ENCODE results near the gene ASPHD1.

Gene ASPHD1

DNA sequence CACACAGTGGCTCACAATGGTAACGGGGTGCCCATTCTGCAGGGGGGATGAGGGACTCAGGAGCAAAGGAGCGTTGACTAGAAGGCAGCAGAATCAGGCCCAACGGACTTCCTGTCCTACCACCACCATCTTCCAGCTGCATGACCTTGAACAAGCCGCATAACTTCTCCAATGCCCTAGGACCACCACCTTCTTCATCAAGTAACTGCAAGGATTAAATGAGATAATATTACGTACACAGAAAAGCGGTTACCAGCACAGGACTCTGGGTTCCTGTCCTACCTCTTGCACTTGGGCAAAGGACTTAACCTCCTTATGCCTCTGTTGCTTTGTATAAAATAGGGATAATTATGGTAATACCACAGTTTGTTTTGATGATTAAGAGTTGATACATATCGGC lies 4.7 kb downstream of the ASPHD1 start:
- Histone ChIP-seq H3K27ac (ENCODE audit: low read length) (no peak overlapping the region), H3K4me3 (ENCODE audit: low read depth in 1 of 2, low read length in 2 of 2) (no peak overlapping the region), H3K79me2 (ENCODE audit: insufficient read depth, low read length) (no peaks in the 10 kb centered on the region), H3K36me3 (ENCODE audit: insufficient read depth, low read length) (no peaks in the 10 kb centered on the region; the same call in 1 of the 2 replicates), H3K9ac (ENCODE audit: low read depth, low read length) (no peak overlapping the region), H3K4me1 (ENCODE audit: insufficient read depth, low read length) (peaks cover 13% of the 10 kb centered on the region), H2AFZ (ENCODE audit: low read depth, low read length) (no peak overlapping the region), H4K20me1 (ENCODE audit: insufficient read depth, low read length) (no peaks in the 10 kb centered on the region; the same call in none of the 2 replicates), H3K4me2 (ENCODE audit: insufficient read depth, low read length) (no peak overlapping the region), H3K9me3 (ENCODE audit: insufficient read depth, low read length, severe bottlenecking) (no peaks in the 10 kb centered on the region), H3K27me3 (ENCODE audit: insufficient read depth, low read length, poor library complexity) (no peaks in the 10 kb centered on the region)
- ATAC-seq (ENCODE audit: insufficient read depth, low read depth) (no peak), DNase-seq (no peak)
- TF ChIP-seq EZH2 (IDR thresholded peaks at IDR 0.05; ENCODE audit: borderline replicate concordance, low read depth, low read length, severe bottlenecking), result no peak
- TF ChIP-seq CTCF (IDR thresholded peaks at IDR 0.05; ENCODE audit: borderline replicate concordance, extremely low read depth, low read length, poor library complexity, severe bottlenecking), result no peak

GRCh38 chr16:29905668-29906067 lies 5.4 kb downstream of the ASPHD1 start:
- no peak for ATAC-seq (ENCODE audit: insufficient read depth, low read depth)
- H3K36me3 ChIP-seq (ENCODE audit: insufficient read depth, low read length), result peaks cover under 1% of the 10 kb centered on the region

DNA sequence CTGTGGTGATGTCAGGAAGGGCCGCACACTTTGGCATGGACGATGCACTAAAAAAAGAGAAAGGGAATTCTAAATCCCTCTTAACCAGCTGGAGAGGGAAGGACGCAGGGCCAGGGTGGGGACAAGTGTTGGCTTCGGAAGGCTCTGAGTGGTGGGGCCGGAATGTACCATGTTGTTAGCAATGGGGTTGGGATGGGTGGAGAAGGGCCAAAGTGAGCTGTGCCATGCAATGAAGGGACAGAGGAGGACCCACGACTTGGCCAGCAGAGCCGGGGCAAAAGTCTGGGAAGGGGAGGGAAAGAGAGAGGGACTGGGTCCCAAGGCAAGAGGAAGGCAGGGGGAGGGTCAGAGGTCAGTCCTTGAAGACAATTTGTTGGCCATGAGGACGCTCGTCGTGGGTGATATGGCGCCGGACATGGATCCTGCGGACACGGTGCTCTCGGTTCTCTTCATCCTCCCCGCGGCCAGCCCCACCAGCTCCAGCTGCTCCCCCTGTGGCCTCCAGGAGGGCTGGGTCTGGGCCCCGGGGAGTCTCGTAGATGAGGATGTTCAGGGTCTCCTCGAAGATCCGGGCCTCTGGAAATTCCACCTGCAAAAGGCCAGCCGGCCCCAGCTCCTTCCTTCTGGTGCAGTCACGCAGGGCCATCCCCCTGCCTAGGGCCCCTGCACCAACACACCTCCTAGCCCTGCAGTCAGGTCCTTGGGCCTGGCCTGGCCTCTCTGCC lies 6.4 kb downstream of the ASPHD1 start:
- Histone ChIP-seq H3K4me3 (ENCODE audit: low read depth in 1 of 2, low read length in 2 of 2) (no peak overlapping the region), H3K27ac (ENCODE audit: low read length) (no peak overlapping the region), H3K36me3 (ENCODE audit: insufficient read depth, low read length) (peaks cover 9% of the 10 kb centered on the region), H4K20me1 (ENCODE audit: insufficient read depth, low read length) (no peaks in the 10 kb centered on the region; the same call in 1 of the 2 replicates), H3K9me3 (ENCODE audit: insufficient read depth, low read length, severe bottlenecking) (no peaks in the 10 kb centered on the region), H3K4me2 (ENCODE audit: insufficient read depth, low read length) (no peak overlapping the region), H3K9ac (ENCODE audit: low read depth, low read length) (no peak overlapping the region), H2AFZ (ENCODE audit: low read depth, low read length) (no peak overlapping the region), H3K27me3 (ENCODE audit: insufficient read depth, low read length, poor library complexity) (no peaks in the 10 kb centered on the region), H3K79me2 (ENCODE audit: insufficient read depth, low read length) (no peaks in the 10 kb centered on the region), H3K4me1 (ENCODE audit: insufficient read depth, low read length) (0 out of 2 replicates have a peak, but pooled peaks cover 3% of the 10 kb centered on the region)
- TF ChIP-seq CTCF (IDR thresholded peaks at IDR 0.05; ENCODE audit: borderline replicate concordance, extremely low read depth, low read length, poor library complexity, severe bottlenecking) (no peak), EZH2 (IDR thresholded peaks at IDR 0.05; ENCODE audit: borderline replicate concordance, low read depth, low read length, severe bottlenecking) (no peak)
- ATAC-seq (ENCODE audit: insufficient read depth, low read depth) (0 out of 3 replicates have a peak, but pooled peaks have one; percentile 31), DNase-seq (no peak)

More at GRCh38 chr16:29905668-29906067, 5.4 kb downstream of the ASPHD1 start:
- no peak for DNase-seq
- no peak overlapping the region for H3K4me2 ChIP-seq (ENCODE audit: insufficient read depth, low read length)
- H3K27me3 ChIP-seq (ENCODE audit: insufficient read depth, low read length, poor library complexity), result no peaks in the 10 kb centered on the region
- peaks cover 8% of the 10 kb centered on the region for H3K4me1 ChIP-seq (ENCODE audit: insufficient read depth, low read length)
- no peak overlapping the region for H3K4me3 ChIP-seq (ENCODE audit: low read depth in 1 of 2, low read length in 2 of 2)
- H3K27ac ChIP-seq (ENCODE audit: low read length), result no peak overlapping the region
- no peaks in the 10 kb centered on the region for H3K9me3 ChIP-seq (ENCODE audit: insufficient read depth, low read length, severe bottlenecking)
- H3K9ac ChIP-seq (ENCODE audit: low read depth, low read length), result no peak overlapping the region
- no peak overlapping the region for H2AFZ ChIP-seq (ENCODE audit: low read depth, low read length)
- H3K79me2 ChIP-seq (ENCODE audit: insufficient read depth, low read length), result no peaks in the 10 kb centered on the region
- TF ChIP-seq EZH2 (IDR thresholded peaks at IDR 0.05; ENCODE audit: borderline replicate concordance, low read depth, low read length, severe bottlenecking) (no peak), CTCF (IDR thresholded peaks at IDR 0.05; ENCODE audit: borderline replicate concordance, extremely low read depth, low read length, poor library complexity, severe bottlenecking) (no peak)
- H4K20me1 ChIP-seq (ENCODE audit: insufficient read depth, low read length), result no peaks in the 10 kb centered on the region; the same call in none of the 2 replicates
